Osteocyte (in vitro differentiated cells): ENCODE data around the gene USP36. TPM values are rescaled to one million over a fixed set of nuclear protein-coding genes. Genes with fewer than 3 reads are reported as not detected.

Source experiments
- DNase-seq: peaks from one replicate; pipeline ENCODE4 v3.0.0; 2021; ENCODE audit warnings: mixed read lengths; ENCODE audit not compliant: unreplicated experiment; ENCODE audit errors: extremely low spot score
- H3K27ac Mint-ChIP-seq: one replicate; pipeline ENCODE4 v1.8.0; 2021; ENCODE audit warnings: mild to moderate bottlenecking, mixed read lengths; ENCODE audit not compliant: unreplicated experiment
- H3K27me3 Mint-ChIP-seq: one replicate; pipeline ENCODE4 v1.8.0; 2021; ENCODE audit warnings: mixed read lengths; ENCODE audit not compliant: unreplicated experiment
- H3K36me3 Mint-ChIP-seq: one replicate; pipeline ENCODE4 v1.8.0; 2021; ENCODE audit warnings: mixed read lengths; ENCODE audit not compliant: unreplicated experiment
- H3K4me1 Mint-ChIP-seq: one replicate; pipeline ENCODE4 v1.8.0; 2021; ENCODE audit warnings: mixed read lengths; ENCODE audit not compliant: unreplicated experiment
- H3K4me3 Mint-ChIP-seq: one replicate; pipeline ENCODE4 v1.8.0; 2021; ENCODE audit warnings: mild to moderate bottlenecking, moderate library complexity, mixed read lengths; ENCODE audit not compliant: unreplicated experiment
- H3K9me3 Mint-ChIP-seq: one replicate; pipeline ENCODE4 v1.8.0; 2021; ENCODE audit warnings: mixed read lengths; ENCODE audit not compliant: unreplicated experiment
- total RNA-seq: library from RNA; stranded (reverse); gene quantifications from 2 replicates; pipeline ENCODE4 v1.2.1, GENCODE V29; 2021
- TF ChIP-seq, protein P1 (sequence below): fragments of 200-600 bp; sonication (generic); IDR thresholded peaks from 2 replicates; pipeline ENCODE4 v1.5.0; 2021; ENCODE audit warnings: antibody characterized with exemption, mild to moderate bottlenecking, moderate library complexity

USP36 gene
- total RNA-seq, 1 donor from 2014 or later = 56.2 TPM

DNA sequence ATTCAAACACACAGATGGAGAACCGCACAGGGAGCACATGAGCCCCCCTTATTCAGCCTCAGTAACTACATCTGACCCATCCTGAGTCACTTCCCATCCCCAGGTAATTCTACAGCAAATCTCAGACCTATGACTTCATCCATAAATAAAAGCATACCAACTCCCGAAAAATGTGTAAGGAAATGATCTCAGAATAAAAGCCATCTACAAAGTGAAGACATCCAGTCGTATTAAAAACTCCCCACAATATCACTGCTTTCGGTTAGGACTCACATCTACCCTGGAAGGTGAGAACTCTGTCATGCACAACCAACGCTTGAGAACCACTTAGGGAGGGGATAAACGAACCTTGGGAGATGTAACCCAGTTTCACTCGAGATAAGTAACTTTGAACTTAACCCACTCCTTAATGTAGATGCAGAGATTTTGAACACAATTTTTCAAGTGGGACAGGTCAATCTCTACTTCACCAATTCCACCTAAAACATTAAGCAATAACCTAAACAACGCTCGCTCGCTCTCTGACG lies 1.3 kb downstream of the USP36 start:
- H3K4me3 Mint-ChIP-seq = peak overlapping the region; percentile 83
- TF ChIP-seq, protein P1, sequence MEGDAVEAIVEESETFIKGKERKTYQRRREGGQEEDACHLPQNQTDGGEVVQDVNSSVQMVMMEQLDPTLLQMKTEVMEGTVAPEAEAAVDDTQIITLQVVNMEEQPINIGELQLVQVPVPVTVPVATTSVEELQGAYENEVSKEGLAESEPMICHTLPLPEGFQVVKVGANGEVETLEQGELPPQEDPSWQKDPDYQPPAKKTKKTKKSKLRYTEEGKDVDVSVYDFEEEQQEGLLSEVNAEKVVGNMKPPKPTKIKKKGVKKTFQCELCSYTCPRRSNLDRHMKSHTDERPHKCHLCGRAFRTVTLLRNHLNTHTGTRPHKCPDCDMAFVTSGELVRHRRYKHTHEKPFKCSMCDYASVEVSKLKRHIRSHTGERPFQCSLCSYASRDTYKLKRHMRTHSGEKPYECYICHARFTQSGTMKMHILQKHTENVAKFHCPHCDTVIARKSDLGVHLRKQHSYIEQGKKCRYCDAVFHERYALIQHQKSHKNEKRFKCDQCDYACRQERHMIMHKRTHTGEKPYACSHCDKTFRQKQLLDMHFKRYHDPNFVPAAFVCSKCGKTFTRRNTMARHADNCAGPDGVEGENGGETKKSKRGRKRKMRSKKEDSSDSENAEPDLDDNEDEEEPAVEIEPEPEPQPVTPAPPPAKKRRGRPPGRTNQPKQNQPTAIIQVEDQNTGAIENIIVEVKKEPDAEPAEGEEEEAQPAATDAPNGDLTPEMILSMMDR = no peak
- no peaks in the 10 kb centered on the region for H3K27me3 Mint-ChIP-seq
- DNase-seq = no peak
- H3K36me3 Mint-ChIP-seq = peaks cover 20% of the 10 kb centered on the region
- H3K4me1 Mint-ChIP-seq = peaks cover 33% of the 10 kb centered on the region
- peak overlapping the region; percentile 81 for H3K27ac Mint-ChIP-seq
- no peaks in the 10 kb centered on the region for H3K9me3 Mint-ChIP-seq

DNA sequence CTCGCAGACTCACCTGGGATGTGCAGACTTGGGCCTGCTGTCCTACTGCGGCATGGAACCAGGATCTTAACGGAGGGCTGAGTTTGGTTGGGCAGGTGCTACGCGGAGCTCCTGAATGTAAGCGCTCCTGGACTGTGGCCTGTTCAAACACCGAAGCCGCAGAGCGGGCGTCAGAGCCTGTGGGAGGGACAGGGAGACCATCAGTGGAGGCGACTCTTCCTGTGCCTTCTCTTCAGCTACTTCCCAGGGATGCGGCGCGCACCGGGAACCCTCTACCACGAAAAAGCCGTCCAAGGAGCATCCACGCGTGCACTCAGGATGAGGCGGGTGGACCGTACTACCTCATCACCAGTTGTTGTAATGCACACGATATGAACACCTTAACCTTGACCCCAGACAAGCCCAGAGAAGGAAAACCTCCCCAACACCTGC lies 2.0 kb downstream of the USP36 start:
- Mint-ChIP-seq H3K36me3 (peaks cover 22% of the 10 kb centered on the region), H3K27me3 (no peaks in the 10 kb centered on the region), H3K27ac (peak overlapping the region; percentile 81), H3K4me3 (peak overlapping the region; percentile 83), H3K4me1 (peaks cover 30% of the 10 kb centered on the region), H3K9me3 (no peaks in the 10 kb centered on the region)
- TF ChIP-seq, protein P1 = no peak
- no peak for DNase-seq

DNA sequence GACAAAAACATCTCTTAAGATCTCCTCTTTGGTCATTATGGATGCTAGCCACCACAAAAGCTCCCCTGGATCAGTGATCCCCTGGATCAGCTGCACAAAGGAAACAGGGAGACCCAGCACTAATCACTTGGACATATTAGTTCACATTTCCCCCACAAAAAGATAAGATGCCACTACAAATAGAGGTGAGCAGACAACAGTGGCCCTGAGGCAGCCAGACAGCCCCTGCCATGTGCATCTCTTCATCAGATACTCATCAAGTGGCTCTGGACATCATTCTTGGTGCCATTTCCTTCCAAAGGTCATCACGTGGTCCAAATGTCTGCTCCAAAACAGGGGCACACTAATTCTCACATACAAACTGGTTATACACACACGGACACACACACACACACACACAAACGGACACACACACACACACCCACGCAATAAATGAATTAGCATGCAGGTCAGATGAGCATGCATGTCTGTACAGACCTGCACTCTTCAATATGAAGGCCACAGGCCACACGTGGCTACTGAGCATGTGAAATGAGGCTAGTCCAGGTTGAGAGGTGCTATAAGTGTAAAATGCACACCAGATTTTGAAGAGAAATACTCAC lies 4.1 kb downstream of the USP36 start:
- TF ChIP-seq, protein P1 = no peak

DNA sequence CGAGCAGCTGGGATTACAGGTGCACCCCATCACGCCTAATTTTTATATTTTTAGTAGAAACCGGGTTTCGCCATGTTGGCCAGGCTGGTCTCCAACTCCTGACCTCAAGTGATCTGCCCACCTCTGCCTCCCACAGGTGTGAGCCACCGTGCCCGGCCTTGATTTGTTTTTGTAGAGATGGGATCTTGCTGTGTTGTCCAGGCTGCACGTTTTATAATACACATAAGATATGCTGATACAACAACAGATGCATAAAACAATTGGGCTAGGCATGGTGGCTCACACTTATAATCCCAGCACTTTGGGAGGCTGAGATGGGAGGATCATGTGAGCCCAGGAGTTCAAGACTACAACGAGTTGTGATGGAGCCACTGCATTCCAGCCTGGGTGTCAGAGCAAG lies 6.0 kb downstream of the USP36 start:
- TF ChIP-seq, protein P1 = no peak
- Mint-ChIP-seq H3K36me3 (peaks cover 51% of the 10 kb centered on the region), H3K4me1 (peaks cover 17% of the 10 kb centered on the region), H3K4me3 (no peak overlapping the region), H3K27ac (no peak overlapping the region), H3K27me3 (no peaks in the 10 kb centered on the region), H3K9me3 (no peaks in the 10 kb centered on the region)
- DNase-seq = no peak

More for the DNA sequence above, 4.1 kb downstream of the USP36 start:
- no peak for DNase-seq
- Mint-ChIP-seq H3K9me3 (no peaks in the 10 kb centered on the region), H3K36me3 (peaks cover 40% of the 10 kb centered on the region), H3K4me1 (peaks cover 24% of the 10 kb centered on the region), H3K4me3 (no peak overlapping the region), H3K27ac (no peak overlapping the region), H3K27me3 (no peaks in the 10 kb centered on the region)

GRCh38 chr17:78832541-78832810 lies 8.1 kb downstream of the USP36 start:
- Mint-ChIP-seq H3K36me3 (peaks cover 61% of the 10 kb centered on the region), H3K27ac (no peak overlapping the region)

More at GRCh38 chr17:78832541-78832810, 8.1 kb downstream of the USP36 start:
- TF ChIP-seq, protein P1 = no peak
- Mint-ChIP-seq H3K4me1 (peaks cover 2% of the 10 kb centered on the region), H3K9me3 (no peaks in the 10 kb centered on the region), H3K4me3 (no peak overlapping the region), H3K27me3 (no peaks in the 10 kb centered on the region)
- DNase-seq = no peak
